MM.1S (cell line): ENCODE results near the gene ULK2.
A peak's percentile ranks its signal among the peaks of the same experiment; 100 is the strongest.

Experiments used
- DNase-seq: peaks from one replicate; pipeline ENCODE4 v3.0.0-alpha.2; 2015
- H2AFZ ChIP-seq: fragments of 300-600 bp; sonication (generic); 2 replicates; pipeline ENCODE4 v1.6.0; 2016; ENCODE audit warnings: antibody characterized with exemption, low read length
- H3F3A ChIP-seq: fragments of 300-600 bp; sonication (generic); 2 replicates; pipeline ENCODE4 v1.6.1; 2016; ENCODE audit warnings: mild to moderate bottlenecking, antibody characterized with exemption, low read length, moderate library complexity, mixed read lengths; ENCODE audit not compliant: insufficient read depth
- H3K27ac ChIP-seq: fragments of 300-600 bp; sonication (generic); 2 replicates; pipeline ENCODE4 v1.5.1; 2016; ENCODE audit warnings: mild to moderate bottlenecking, low read length
- H3K27me3 ChIP-seq: fragments of 300-600 bp; sonication (generic); replicated peaks from 2 replicates; pipeline ENCODE4 v1.6.0; 2016; ENCODE audit warnings: low read length; ENCODE audit not compliant: insufficient read depth
- H3K36me3 ChIP-seq: fragments of 300-600 bp; sonication (generic); replicated peaks from 2 replicates; pipeline ENCODE4 v1.6.1; 2016; ENCODE audit warnings: mild to moderate bottlenecking, low read length, mixed read lengths; ENCODE audit not compliant: insufficient read depth
- H3K4me1 ChIP-seq: fragments of 300-600 bp; sonication (generic); 2 replicates; pipeline ENCODE4 v1.6.1; 2016; ENCODE audit warnings: low read length, mixed read lengths
- H3K4me2 ChIP-seq: fragments of 300-600 bp; sonication (generic); 2 replicates; pipeline ENCODE4 v1.6.0; 2016; ENCODE audit warnings: low read depth, low read length
- H3K4me3 ChIP-seq: fragments of 300-600 bp; sonication (generic); 2 replicates; pipeline ENCODE4 v1.5.1; 2016; ENCODE audit warnings: low read length, mixed read lengths
- H3K79me2 ChIP-seq: fragments of 300-600 bp; sonication (generic); 2 replicates; pipeline ENCODE4 v1.6.1; 2016; ENCODE audit warnings: mixed run types, low read length, mixed read lengths
- H3K9ac ChIP-seq: fragments of 300-600 bp; sonication (generic); 2 replicates; pipeline ENCODE4 v1.6.1; 2016; ENCODE audit warnings: low read length, mixed read lengths
- H3K9me2 ChIP-seq: fragments of 300-600 bp; sonication (generic); replicated peaks from 2 replicates; pipeline ENCODE4 v1.6.1; 2016; ENCODE audit warnings: mild to moderate bottlenecking, low read length, mixed read lengths; ENCODE audit not compliant: insufficient read depth
- H3K9me3 ChIP-seq: fragments of 300-600 bp; sonication (generic); replicated peaks from 2 replicates; pipeline ENCODE4 v1.6.1; 2016; ENCODE audit warnings: mild to moderate bottlenecking, low read length, mixed read lengths; ENCODE audit not compliant: insufficient read depth
- H4K20me1 ChIP-seq: fragments of 300-600 bp; sonication (generic); 2 replicates; pipeline ENCODE4 v1.6.1; 2016; ENCODE audit warnings: mild to moderate bottlenecking, low read length, moderate library complexity, mixed read lengths; ENCODE audit not compliant: insufficient read depth
- CTCF ChIP-seq: fragments of 300-600 bp; sonication (generic); IDR thresholded peaks from 2 replicates; pipeline ENCODE4 v1.5.1; 2016; ENCODE audit warnings: antibody characterized with exemption, low read length, mixed read lengths
- EZH2 ChIP-seq: fragments of 300-600 bp; sonication (generic); optimal IDR thresholded peaks from 2 replicates; pipeline ENCODE3; 2017; ENCODE audit warnings: low read depth, mild to moderate bottlenecking, antibody characterized with exemption, low read length, mixed read lengths
- EZH2phosphoT487 ChIP-seq: fragments of 300-600 bp; sonication (generic); IDR thresholded peaks from 2 replicates; pipeline ENCODE4 v1.6.1; 2018; ENCODE audit warnings: antibody characterized with exemption, low read length

ULK2 gene

GRCh38 chr17:19744492-19744891 lies 123.2 kb downstream of the ULK2 start:
- Histone ChIP-seq H3F3A (no peaks in the 10 kb centered on the region), H3K27ac (no peak overlapping the region), H3K4me2 (peak overlapping the region; percentile 60; the same call in 1 of the 2 replicates), H3K36me3 (no peaks in the 10 kb centered on the region), H2AFZ (peak overlapping the region; percentile 67), H3K4me3 (peak overlapping the region; percentile 43), H3K9me2 (no peaks in the 10 kb centered on the region), H3K4me1 (no peaks in the 10 kb centered on the region), H3K9ac (peak overlapping the region; percentile 21; the same call in 1 of the 2 replicates), H3K9me3 (no peaks in the 10 kb centered on the region), H3K27me3 (peaks cover 45% of the 10 kb centered on the region), H3K79me2 (no peaks in the 10 kb centered on the region), H4K20me1 (no peaks in the 10 kb centered on the region)
- TF ChIP-seq EZH2 (no peak), CTCF (no peak), EZH2phosphoT487 (no peak)
- DNase-seq: no peak

DNA sequence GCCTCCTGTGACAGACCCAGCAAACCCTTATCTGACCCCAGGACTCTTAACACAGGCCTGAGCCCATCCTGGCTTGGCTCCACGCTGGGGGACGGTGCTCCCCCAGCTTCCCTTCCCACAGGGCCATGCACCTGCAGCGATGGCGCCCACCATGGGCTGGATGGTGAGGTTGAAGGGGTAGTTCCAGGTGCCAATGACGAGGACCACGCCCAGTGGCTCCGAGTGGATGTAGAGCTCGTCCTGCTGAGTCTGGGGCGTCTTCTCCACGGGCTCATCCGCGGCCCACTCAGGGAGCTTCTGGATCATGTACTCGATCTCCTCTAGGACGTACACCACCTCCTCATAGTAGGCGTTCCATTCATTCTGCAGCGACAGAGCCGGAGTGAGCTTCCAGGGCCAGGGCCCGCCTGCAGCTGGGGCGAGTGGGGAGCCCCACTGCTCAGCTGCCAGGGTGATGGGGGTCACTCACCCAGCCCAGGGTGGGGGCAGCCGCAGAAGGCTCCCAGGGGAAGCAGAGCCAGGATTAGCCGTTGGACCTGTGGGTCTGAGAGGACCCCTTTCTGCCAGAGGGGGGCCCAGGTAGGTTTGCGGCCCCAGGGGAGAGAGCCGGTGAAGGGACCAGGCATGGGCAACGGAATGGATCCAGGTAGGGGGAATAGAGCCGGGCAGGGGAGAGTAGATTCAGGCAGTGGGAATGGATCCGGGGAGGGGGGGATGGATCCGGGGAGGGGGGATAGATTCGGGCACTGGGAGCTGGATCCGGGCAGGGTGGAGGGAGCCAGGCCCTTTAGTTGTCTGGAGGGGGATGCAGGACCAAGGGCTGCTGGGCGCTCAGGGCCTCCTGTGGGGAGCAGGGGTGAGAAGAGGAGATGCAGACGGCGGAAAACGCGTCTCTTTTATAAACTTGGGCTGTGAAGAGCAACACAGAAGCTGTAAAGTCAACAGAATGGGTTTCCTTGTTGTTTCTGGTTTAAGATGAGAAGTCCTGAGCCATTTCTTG lies 124.3 kb downstream of the ULK2 start:
- Histone ChIP-seq H3F3A (no peaks in the 10 kb centered on the region), H3K9me3 (no peaks in the 10 kb centered on the region), H3K4me2 (no peak overlapping the region), H3K4me1 (no peaks in the 10 kb centered on the region), H3K9ac (no peak overlapping the region), H3K27ac (no peak overlapping the region), H3K36me3 (no peaks in the 10 kb centered on the region), H3K9me2 (no peaks in the 10 kb centered on the region), H3K79me2 (no peaks in the 10 kb centered on the region), H4K20me1 (no peaks in the 10 kb centered on the region), H3K27me3 (peaks cover 37% of the 10 kb centered on the region), H2AFZ (no peak overlapping the region), H3K4me3 (no peak overlapping the region)
- DNase-seq: no peak
- no peak for TF ChIP-seq CTCF
- TF ChIP-seq EZH2: no peak
- no peak for TF ChIP-seq EZH2phosphoT487

DNA sequence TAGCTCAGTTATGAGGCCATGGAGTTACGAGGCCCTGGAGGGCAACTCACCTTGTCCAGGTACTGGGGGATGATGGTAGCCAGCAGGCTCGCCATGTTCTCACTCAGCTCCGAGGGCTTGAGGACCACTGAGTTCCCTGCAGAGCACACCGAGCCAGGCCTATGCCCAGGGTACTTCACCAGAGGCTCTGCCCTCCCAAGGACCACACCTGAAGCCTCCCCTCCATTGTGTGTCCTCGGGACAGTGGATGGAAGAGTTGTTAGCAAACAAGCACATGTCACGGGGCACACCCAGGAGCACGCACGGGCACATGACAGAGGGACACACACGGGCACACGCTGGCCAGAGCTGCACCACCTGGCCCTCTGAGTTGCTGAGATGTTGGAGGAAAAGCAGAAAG lies 125.2 kb downstream of the ULK2 start:
- H3K4me3 ChIP-seq: no peak overlapping the region
- H3K4me2 ChIP-seq: no peak overlapping the region
- H3K9ac ChIP-seq: no peak overlapping the region
- H4K20me1 ChIP-seq: no peaks in the 10 kb centered on the region
- no peaks in the 10 kb centered on the region for H3K36me3 ChIP-seq
- TF ChIP-seq CTCF (no peak), EZH2 (no peak), EZH2phosphoT487 (no peak)
- no peak overlapping the region for H3K27ac ChIP-seq
- H3K4me1 ChIP-seq: no peaks in the 10 kb centered on the region
- no peaks in the 10 kb centered on the region for H3K79me2 ChIP-seq
- H3K9me3 ChIP-seq: no peaks in the 10 kb centered on the region
- H3K27me3 ChIP-seq: peaks cover 28% of the 10 kb centered on the region
- no peaks in the 10 kb centered on the region for H3K9me2 ChIP-seq
- no peak overlapping the region for H2AFZ ChIP-seq
- H3F3A ChIP-seq: no peaks in the 10 kb centered on the region
- no peak for DNase-seq
